T-helper 2 cell treated with Interferon-gamma antibody and Interleukin-4, amounts not matched to agents 100 ng/mL and 5 ng/mL, for 36 hours (primary cell): ENCODE results near the gene SKI. TPM values are rescaled to one million over a fixed set of nuclear protein-coding genes. Genes with fewer than 3 reads are reported as not detected.
"Not testable (repeated sequence)": the region's sequence is repeated elsewhere in the genome, so short reads cannot be mapped to it uniquely, and the experiment has no call there.

Experiments
- intact Hi-C: fragments of 100-400 bp; cut with micrococcal nuclease; formaldehyde crosslinking; loops from one replicate; pipeline ENCODE4 v1.15.1; 2023
- total RNA-seq: library from RNA; stranded (reverse); gene quantifications from 2 replicates; pipeline ENCODE4 v1.2.3, GENCODE V29; 2022

SKI gene
- total RNA-seq, 1 donor from 2014 or later = 61.6 TPM

DNA sequence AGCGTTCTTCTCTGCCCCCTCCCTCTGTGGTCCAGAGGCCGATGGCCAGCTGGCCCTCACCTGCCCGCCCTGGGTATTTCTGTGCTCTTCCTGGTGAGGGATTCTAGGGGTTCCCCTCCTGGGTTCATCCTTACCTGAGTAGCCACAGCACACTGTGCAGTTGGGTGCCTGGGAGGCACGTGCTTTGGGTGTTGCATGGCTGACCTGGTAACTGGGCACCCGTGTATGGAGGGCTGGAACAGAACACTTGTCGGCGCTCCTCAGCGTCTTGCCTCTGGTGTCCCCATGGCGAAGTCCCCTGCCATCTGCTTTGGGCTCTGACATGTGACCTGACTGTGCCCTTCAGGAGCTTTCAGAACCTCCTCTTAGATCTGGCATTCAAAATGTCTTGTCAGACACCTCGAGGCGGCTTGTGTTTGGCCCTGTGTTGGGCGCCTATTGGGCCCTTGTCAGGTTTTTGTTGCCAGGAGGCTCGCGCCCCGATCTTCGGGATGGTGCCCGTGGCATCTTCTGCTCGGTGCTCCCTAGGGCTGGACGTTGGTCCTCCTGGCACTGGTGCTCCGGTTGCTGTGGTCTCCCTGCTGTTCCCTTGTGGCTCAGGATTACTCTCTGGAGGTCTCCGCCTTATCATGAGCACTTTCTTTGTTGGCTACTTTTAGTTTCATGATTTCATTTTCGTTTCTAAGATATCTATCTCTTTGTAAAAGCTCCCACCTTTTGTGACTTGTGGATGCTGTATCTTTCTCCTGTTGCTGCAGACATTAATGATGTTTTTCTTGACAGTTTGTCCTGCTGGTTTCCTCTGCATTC, 28.5 kb downstream of the SKI start:
- intact Hi-C loops = loop anchor here (1.0 kb wide), 1 partner anchor 34 kb away; no protein-coding TSS in a partner anchor

DNA sequence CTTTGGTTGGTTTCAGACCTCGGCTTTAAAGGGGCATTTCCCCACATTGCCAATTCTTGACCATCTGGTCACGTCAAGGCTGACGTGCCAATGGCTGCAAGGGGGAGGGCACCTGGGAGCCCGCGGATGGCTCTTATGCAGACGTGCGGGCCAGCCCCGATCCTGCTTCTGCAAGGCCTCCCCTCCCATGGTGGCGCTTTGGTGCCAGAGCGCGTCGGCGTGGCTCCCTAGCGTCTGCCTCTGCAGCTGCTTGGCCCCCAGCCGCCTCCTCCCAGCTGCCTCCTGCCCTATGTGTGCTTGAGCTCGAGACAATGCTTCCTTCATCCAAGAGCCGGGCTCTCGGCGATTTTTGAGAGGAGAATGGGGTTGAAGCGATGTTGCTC, 29.1 kb downstream of the SKI start:
- intact Hi-C loops = no loop called here

DNA sequence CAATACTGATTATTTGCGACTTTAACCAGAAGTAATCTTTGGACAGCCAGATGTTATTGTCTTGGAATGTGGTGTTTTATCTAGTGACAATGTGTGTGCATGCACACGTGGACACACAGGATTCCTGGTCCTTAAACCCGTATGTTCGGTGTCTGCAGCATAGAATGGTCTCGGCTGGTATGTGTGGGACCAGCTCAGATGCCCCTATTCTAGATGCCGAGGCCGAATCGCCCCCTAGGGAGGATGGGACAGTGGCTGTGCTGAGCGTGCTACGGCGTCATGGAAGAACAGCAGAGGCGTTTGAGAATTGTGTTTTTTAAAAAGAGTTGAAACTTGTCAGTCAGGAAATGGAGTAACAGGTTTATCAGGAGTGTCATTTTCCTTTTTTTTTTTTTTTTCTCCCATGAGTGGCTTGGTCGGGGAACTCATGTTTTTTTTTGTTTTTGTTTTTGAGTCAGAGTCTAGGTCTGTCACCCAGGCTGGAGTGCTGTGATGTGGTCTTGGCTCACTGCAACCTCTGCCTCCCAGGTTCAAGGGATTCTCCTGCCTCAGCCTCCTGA, 30.1 kb downstream of the SKI start:
- intact Hi-C loops = loop anchor here (2.0 kb wide), 1 partner anchor 19 kb away; no protein-coding TSS in a partner anchor

DNA sequence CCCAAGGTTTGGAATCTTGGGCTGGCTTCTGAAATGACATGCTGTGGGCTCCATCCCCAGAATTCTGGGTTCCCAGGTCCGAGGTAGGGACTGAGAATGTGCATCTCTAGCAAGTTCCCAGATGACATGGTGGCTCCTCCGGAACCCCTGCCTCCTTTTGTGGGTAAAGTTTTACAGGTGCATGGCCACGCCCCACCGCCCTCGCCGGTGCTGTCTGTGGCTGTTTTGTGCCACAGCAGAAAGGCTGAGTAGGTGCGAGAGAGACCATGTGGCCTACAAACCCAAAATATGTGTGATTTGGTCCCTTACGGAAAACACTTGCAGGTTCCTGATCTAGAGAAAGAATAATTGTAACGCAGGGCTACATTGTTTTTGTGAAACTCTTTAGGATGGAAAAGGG, 30.9 kb downstream of the SKI start:
- intact Hi-C loops = loop anchor here (2.0 kb wide), 1 partner anchor 18 kb away; no protein-coding TSS in a partner anchor

DNA sequence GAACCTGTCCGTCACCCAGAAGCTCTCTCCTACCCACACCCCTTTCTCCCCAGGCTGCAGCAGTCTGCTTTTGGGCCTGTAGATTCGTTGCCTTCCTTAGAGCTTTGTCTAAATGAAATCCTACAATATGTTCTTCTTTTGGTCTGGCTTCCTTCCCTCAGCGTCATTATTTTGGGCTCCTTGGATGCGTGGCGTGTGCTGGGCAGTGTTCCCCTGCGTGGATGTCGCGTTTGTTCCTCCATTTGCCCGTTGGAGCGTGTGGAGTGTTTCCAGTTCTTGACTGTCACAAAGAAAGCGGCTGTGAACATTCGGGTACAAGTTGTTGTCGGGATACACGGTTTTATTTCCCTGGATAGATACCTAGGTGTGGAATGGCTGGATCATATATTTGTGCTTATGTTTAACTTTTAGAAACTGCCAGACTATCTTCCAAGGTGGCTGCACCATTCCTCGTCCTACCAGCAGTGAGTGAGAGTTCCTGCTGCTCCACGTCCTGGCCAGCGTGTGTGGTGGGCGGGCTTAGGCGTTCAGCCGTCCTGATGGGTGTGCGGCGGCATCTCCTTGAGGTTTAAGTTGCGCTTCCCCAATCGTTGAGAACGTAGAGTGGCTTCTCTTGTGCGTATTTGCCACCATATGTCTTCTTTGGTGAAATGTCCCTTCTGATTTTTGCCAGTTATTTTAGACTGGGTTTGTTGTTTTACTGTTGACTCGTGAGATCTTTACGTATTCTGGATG, 31.7 kb downstream of the SKI start:
- intact Hi-C loops = loop anchor here (2.0 kb wide), 1 partner anchor 17 kb away; no protein-coding TSS in a partner anchor

DNA sequence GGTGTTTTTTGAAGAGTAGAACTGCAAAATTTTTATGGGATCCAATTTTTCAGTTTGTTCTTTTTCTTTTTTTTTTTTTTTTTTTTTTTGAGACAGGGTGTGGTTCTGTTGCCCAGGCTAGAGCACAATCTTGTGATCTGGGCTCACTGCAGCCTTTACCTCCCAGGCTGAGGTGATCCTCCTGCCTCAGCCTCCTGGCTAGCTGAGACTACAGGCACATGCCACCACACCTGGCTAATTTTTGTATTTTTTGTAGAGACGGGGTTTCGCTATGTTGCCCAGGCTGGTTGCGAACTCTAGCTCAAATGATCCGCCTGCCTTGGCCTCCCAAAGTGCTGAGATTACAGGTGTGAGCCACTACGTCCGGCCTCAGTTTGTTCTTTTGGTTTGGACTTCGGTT, 32.4 kb downstream of the SKI start:
- intact Hi-C loops = not testable (repeated sequence)

DNA sequence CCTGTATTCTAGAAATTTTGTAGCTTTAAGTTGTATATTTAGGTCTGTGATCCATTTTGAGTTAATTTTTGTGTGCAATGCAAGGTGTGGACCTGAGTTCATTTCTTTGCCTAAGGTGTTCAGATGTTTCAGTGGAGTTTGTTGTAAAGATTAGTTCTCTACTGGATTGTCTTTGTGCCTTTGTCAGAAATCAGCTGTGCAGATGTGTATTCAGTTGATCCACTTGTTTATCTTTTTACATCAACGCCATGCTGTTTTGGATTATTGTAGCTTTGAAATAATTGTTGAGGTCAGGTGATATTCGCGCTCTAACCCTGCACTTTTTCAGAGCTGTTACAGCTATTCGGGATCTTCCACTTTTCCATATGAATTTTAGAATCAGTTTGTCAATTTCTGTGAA, 32.8 kb downstream of the SKI start:
- intact Hi-C loops = no loop called here

DNA sequence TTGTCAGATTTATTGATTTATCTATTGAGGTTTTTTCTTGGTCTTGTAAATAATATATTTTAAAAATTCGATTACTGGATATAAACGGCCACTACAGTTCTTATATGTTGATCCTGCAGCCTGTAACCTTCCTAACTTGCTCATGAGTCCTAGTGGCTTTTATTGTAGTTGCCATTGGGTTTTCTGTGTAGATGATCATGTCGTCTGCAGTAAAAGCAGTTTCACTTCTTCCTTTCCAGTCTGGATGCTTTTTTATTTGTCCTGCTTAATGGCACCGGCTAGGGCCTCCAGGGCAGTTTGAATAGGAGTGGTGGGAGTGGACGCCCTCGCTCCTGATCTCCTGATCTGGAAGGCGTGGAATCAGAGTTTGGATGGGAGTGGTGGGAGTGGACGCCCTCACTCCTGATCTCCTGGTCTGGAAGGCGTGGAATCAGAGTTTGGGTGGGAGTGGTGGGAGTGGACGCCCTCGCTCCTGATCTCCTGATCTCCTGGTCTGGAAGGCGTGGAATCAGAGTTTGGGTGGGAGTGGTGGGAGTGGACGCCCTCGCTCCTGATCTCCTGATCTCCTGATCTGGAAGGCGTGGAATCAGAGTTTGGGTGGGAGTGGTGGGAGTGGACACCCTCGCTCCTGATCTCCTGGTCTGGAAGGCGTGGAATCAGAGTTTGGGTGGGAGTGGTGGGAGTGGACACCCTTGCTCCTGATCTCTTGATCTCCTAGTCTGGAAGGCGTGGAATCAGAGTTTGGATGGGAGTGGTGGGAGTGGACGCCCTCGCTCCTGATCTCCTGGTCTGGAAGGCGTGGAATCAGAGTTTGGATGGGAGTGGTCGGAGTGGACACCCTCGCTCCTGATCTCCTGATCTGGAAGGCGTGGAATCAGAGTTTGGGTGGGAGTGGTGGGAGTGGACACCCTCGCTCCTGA, 33.6 kb downstream of the SKI start:
- intact Hi-C loops = not testable (repeated sequence)

DNA sequence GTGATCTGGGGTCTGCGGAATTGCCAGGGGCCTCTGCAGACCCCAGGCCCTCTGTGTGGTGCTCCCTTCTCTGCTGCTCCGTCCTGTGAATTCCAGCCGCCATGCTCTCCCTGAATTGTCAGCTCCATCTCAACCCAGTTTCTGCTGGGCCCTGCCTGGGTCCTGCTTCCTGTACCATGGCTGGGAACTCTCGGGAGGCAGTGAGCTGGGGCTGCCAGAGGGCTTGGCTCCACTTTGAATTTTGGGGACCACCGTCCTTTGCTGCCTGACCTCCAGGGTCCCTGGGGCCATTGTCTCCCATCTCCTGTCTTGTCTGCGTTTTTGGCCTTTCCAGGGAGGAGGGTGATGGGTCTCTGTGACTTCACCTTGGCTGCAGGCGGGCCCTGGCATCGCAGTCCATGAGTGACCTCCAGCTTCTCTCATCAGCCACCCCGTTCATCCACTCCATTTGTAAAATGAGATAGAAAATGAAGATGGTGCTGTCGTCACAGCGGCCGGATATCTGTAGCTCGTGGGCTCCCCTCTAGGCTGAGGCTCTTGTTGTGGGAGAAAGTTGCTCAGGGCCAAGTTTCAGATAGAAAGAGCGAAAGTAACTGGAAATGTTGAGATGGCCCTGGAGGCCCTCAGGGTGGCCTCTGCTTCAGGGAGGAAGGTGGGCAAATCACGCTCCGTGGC, 38.3 kb downstream of the SKI start:
- intact Hi-C loops = no loop called here

DNA sequence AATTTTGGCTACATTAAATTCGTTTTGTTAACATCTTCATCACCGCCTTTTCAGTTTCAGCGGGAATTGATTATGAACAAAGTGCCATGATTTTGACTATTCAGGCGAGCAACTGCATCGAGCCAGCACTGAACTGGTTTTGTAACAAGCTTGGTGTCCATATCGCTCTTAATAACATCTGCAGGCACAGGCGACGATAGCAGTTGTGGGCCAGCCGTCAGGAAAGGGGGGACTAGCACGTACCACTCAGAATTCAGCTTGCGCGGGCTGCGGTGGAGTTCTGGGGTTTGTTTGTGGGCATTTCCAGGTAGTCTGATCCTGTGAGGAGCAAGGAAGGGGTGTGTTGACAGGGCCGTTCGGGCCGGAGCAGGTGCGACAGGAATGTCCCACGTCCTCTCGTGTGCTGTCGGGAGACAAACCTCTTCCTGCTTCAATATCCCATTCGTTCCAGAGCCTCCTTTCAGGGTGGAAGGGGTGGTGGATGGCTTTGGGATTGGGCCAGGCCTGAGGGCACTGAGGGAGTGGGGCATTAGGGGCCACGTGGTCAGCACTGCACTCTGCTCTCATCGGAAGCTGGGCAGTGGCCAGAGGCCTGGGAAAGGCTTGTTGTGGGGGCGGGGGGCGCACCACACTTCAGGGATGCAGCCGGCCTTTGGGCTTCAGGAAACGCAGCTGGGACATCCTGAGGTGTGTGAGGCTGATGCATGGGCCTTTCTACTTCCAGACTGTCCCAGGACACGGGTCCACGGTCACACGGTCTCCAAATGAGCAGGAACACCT, 39.1 kb downstream of the SKI start:
- intact Hi-C loops = no loop called here

DNA sequence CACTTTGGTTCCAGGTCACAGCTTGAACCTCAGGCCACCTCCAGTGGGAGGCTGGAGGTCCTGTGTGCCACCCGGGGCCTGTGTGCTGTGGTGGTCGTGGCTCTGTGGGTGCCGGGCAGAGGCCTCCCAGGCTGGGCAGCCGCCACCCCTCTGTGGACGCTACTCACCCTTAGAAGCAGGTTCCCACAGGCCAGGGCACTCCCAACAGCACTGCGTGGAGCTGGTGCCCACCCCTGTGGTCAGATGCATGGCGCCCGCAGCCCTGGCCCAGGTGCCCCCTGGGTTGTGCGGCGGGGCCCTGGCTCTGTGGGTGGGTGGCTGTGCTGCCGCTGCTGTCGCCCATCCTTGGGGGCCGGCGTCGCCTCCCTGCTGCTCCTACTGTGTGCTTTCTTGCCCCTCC, 39.7 kb downstream of the SKI start:
- intact Hi-C loops = no loop called here

DNA sequence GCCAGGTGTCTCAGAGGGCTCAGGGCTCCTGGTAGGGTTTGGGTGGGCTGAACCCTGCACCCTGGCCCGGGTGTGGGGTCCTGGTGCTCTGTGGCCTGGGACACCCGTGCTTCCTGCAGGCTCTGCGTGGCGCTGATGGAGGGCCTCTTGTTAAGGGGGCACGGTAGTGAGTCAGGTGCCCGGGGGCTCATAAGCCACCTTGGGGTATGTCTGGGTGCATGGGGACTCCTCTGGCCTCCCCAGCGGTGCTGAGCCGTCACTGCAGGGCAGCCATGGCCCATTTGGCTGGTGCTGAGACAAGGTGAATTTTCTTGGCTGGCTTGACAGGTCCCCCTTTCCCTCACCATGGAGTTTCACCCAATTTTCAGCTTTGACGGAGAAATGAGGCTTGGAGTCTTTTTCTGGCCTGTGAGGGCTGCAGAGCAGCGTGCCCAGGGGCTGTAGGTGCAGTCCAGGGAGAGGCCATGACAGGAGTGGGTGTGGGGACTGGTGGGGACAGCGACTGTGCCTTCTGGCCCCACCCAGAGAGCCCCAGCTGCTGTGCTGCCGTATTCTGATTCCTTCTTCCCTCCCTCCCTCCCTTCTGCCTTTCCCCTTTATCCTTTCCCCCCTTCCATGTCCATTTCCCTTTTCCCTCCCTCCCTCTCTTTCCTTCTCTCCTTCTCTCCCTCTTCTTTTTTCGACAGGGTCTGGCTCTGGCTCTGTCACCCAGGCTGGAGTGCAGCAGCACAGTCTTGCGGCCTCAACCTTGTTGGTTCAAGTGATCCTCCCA, 40.4 kb downstream of the SKI start:
- intact Hi-C loops = no loop called here

DNA sequence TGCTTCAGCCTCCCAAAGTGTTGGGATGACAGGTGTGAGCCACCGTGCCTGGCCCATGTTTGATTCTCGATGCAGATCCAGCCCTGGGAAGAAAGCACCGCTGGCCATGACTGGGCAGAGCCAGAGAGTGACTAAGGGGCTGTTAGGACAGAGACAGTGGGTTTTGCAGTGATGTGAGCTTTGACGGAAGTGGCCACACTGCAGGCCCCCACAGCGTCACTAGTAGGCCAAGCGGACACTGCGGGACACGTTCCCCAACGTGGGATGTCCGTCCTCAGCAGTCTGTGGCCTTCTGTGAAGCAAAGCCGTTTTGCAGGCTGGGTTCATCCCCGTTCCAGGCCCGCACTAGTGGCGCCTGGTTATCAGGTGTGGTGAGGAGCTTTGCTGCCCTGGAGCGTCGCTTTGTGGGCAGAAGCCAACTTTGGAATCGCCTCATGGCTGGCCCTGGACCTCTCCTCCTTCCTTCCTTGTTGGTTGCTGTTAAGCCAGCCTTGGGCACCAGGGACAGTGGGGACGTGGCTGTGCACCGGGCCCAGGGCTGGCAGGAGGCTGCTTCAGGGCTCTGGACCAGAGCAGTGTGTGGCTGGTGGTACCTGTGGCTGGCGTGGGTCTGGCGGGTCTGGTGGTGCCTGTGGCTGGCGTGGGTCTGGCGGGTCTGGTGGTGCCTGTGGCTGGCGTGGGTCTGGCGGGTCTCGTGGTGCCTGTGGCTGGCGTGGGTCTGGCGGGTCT, 41.2 kb downstream of the SKI start:
- intact Hi-C loops = no loop called here

DNA sequence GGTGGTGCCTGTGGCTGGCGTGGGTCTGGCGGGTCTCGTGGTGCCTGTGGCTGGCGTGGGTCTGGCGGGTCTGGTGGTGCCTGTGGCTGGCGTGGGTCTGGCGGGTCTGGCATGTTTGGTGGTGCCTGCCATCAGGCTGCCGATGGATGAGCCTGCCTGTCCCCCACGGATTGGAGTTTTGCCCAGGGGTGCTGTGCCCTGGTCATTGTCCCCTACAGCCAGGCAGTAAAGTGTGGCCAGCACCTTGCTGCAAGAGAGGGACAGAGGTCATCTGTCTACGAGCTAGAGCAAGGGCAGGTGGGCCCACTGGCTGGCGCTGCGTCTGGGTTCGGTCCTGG, 41.8 kb downstream of the SKI start:
- intact Hi-C loops = no loop called here

DNA sequence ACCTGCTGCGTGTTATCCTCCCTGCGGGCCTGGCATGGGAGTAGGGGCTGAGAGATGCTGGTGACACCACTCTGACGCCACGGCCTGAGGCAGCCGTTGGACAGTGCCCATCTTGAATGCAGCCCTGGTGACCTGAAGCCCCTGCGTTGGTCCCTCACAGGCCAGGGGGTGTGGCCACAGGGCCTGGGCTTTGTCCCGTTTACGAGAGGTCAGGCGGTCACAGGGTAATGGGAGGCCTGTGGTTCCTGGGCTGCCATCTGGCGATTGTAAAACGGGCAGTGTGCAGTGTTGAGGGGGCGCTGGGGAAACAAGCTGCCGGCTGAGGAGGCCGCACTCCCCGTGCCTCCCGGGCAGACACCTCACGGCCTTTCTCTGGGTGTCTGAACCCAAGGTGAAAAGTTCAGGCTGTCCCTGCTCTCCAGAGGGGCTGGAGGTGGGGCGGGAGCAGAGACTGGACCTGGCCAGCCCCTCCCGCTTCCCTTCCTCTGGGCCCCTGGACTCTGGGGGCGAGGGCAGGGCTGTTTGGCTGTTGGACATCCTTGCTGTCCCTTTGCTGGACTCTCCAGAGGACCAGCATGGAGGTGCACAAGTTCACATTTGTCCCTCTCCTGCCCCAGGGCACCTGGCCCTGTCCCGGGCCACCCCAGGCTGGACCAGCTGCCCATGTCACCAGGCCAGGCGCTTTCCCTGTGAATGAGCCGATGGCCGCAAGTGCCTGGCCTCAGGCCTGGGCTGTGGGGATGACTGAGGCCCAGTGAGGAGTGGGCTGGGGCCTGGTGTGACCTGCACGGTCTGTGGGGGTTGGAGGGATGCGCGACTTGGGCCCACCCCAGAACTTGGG, 42.4 kb downstream of the SKI start:
- intact Hi-C loops = no loop called here

DNA sequence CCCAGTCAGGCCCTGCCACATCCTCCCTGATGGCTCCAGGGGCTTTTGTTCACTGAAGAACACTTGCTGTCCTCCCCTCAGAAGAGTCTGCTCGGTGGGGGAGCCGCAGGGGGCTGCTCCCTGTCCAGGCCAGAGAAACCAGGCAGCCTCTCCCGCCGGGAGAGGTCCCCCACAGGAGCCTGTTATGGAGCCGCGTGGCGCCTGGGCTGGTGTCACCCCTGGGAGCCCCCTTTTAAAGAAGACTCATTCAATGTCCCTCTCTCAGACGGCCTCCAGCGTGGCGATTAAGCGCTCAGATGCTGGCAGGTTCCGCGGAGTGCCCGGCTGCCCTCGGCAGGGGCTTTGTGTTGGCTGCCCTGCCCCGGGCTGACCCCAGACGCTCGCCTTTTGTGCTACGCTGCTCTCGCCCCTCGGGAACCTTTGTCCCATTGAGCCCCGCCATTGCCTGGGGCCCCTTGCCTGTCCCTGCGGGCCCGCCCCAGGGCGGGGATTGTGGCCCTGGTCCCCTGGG, 43.1 kb downstream of the SKI start:
- intact Hi-C loops = no loop called here
